RKO (cell line): ENCODE measurements around the gene COTL1.
"Not testable (repeated sequence)": the region's sequence is repeated elsewhere in the genome, so short reads cannot be mapped to it uniquely, and the experiment has no call there.

Experiments
- DNase-seq: peaks from one replicate; pipeline ENCODE4 v3.0.0-alpha.2; 2016; ENCODE audit warnings: low spot score

Gene COTL1

DNA sequence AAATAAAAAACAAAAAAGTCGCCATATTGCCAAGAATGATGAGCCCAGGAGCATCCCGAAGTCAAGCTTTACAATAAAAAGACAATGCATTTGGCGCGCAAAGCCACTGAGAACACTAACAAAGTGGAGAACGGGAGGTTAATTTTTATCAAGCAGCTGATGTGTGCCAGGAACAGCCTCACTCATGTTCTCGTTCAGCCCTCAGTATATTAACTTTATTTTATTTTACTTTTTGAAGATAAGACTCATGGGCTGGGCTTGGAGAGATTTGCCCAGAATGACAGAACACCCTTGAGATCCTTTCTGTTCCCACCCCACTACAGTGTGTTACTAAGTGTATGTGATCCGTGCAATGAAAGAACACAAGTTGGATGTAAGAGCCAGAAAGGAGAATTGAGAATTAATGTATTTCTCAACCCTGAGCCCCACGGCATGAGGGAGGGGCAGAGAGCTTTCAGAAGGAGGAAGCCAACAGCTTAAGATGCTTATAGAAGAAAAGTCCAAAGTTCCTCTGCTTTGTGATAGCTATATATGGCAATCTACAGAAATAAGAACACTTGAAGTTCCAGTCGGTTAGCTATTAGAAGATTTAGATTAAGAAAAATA lies 48.4 kb downstream of the COTL1 start:
- DNase-seq, result no peak

DNA sequence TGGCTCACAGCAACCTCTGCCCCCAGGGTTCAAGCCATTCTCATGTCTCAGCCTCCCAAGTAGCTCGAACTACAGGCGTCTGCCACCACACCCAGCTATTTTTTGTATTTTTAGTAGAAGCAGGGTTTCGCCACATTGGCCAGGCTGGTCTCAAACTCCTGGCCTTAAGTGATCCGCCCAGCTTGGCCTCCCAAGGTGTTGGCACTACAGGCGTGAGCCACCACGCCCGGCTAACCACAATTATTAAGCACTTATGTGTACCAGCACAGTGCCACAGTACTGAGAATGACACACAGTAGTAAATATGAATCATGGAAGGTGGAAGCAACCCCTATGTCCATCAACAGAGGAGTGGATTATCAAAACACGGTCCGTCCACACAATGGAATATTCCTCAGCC lies 49.8 kb downstream of the COTL1 start:
- DNase-seq, result no peak

GRCh38 chr16:84567286-84567962 lies 50.5 kb downstream of the COTL1 start:
- DNase-seq, result no peak

- no peak for DNase-seq
These were observed 51.2 kb downstream of the COTL1 start for GRCh38 chr16:84566545-84567257.

DNA sequence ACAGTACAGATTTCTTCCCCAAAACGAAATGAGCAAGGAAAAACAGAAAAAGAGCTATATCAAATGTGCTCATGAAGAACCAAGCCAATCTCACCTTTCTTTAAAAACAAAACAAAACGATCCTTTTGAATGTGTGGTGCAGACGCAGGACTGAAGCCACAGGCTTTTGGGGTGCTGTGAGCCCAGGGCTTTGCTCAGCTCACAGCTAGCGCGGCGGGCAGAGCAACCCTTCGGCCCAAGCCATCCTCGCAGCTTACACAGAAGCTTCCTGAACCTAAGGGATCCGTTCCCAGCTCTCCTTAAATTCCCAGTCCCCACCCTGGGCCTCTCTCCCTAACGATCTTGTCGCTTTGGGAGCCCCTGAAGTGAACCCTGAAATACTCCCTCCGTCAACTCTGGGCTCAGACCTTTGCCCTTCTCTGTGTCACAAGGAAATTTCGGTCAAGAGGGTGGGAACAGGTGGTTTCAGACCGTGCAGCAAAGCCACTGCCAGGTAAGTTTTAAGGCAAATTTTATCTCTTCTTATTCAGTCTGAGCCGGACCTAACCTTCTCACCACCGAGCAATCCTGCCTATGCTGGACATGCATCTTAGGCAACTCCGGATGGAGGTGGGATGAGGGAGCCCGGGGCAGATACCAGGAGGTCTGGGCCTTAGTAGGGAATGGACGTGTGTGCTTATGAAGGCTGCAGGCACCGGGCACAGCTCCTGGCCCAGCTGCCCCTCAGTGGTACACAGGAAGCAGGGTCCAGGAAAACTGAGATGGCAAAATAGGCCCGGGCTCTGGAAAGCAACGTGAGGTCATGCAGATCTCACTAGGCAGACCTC lies 52.0 kb downstream of the COTL1 start:
- DNase-seq, result no peak

GRCh38 chr16:84563786-84564420 lies 54.0 kb downstream of the COTL1 start:
- DNase-seq, result no peak

DNA sequence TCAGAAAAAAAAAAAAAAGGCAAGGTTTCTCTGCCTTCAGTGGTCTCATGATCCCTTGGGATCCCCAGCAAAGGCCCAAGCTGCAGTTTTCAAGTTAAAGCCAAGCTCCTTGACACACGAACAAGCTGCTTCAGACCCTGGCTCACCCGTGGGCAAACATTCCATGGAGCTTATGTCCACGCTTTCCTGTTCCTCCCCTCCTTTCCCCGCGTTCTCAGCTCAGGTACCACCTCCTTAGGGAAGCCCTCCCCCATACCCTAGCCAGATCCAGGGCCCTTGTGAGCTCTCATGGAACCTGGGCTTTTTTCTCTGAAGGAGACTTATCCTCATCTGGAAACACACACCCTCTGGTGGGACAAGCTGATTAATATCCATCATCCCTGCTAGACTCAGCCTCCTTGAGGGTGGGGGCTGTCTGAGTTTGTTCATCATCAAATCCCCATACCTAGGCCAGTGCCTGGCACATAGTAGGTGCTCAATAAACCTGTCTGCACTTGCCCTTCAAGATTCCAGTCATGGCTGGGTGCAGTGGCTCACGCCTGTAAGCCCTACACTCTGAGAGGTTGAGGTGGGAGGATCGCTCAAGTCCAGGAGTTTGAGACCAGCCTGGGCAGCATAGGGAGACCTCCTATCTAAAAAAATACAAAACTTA lies 54.7 kb downstream of the COTL1 start:
- DNase-seq, result no peak

DNA sequence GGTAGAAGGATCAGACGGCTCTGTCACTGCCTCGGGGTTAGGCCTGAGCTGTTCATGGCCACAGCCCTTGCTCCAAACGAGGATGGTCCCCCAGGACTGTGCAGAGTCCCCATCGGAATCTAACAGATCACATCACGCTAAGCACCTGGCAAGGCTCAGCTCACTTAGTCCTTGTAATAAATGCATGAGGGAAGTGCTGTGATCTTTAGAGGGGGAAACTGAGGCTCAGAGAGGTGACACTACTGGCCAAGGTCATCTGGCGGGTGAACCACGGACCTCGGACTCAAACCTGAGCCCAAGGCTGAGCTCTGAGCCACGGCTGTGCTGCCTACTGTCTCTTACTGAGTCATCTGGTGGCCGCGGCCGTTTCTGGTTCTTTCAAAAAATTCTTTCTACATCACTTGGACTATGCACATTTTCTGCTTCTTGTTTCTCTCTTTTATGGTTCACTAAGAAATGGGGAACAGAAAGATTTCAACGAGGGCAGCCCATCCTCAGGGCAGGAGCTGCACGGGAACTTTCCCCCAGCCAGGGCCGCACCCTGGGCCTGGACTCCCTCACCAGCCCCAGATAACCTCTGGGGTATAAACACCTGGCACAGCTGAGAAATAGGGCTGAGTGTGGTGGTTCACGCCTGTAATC lies 55.6 kb downstream of the COTL1 start:
- DNase-seq, result no peak

GRCh38 chr16:84561291-84561690 lies 56.6 kb downstream of the COTL1 start:
- no peak for DNase-seq

DNA sequence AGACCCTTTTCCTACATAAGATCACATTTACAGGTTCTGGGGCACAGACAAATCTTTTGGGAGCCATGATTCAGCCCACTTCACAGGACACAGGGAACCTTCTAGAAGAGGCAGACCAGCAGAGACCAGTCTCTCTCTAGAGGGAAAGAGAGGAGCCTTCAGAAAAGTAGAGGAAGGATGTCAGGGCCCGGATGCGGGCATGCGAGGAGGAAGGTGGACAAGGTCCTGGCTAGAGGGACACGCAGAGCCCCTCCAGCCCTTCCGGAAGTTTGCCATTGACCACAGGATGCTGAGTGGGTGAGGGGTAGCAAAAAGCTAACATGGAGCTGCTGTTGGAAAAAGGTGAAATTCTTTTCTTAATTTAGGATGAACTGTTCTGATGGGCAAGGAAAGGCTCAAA lies 57.6 kb downstream of the COTL1 start:
- no peak for DNase-seq

DNA sequence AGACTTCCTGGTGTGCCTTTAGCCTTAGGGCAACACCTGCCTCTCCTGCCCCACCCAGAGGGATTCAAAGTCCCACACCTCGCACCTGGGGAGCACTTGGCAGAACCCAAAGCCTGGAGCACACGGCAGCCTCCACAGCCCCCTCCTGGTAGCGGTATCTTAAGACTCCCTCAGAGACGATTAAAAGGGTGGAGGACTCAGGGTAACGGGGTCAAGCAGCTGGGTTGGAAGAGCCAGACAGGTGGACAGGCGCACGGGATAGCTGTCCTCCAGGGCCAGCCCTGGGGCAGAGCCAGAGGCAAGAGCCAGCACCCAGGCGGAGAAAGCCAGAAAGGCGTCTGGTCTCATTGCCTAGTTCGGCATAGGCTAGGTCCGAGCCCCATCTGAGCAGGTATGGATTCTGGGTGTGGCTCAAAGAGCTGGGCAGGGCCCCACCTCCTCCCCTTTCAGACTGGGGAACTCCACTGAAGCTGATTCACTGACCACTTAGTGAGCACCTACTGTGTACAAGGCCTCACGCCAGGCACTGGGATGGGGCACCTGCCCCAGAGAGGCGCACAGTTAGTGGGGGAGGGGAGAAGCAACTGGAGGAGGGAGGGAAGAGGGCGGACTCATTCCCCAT lies 58.5 kb downstream of the COTL1 start:
- DNase-seq, result no peak

GRCh38 chr16:84558850-84559249 lies 59.0 kb downstream of the COTL1 start:
- DNase-seq, result not testable (repeated sequence)

DNA sequence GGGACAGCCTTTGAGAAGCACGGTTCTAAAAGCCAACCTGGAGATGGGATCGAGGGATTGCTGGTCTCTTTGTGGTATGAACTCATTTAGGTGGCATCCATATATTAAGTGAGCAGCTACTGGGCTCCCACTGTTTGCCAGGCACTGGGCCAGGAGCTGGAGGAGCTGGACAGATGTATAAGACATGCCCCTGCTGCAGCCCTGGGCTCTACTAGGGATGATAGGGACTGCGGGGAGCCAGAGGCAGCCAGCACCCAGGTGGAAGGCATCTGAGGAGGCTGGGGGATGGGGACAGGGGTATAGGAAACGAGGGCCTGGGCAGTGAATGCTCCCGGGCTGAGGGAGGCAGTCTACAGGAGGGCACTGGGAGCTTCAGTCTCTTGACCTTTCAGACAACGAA lies 60.4 kb downstream of the COTL1 start:
- no peak for DNase-seq

- no peak for DNase-seq
These were observed 60.8 kb downstream of the COTL1 start for GRCh38 chr16:84557059-84557458.

DNA sequence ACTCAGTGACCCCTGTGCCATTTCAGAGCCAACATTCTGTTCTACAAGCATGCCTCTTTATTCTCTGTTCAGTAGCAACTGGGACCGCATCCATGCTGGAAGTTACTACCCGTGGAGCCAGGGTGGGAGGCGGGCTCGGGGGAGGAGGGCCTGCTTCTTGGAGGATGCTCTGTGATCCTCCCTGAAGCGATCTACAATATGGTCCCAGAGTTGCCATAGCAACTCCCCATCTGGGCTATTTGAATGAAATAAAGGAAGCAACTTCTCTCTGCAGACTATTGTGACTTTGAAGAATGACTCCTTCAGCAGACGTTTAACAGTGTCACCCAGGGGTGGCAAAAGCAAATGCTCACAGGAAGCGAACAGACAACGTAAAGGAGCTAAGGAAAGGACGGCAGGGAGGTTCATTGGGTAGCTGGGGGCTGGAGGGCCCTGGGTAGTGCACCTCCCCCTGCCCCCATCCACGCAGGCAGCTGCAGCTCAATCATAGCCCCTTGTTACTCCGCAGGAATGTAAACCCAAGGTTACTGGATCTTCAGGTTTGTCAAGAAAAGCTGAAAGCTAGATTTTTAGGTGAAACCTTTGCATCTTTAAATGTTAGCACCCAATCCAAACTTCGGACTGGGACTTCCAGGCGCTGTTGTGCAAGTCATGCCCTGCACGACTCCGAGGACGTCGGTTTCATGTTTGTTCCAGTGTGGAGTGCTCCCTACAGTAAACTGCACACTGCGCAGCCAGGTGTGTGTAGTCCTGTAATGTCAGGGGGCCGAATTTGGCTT lies 62.3 kb downstream of the COTL1 start:
- DNase-seq, result no peak

DNA sequence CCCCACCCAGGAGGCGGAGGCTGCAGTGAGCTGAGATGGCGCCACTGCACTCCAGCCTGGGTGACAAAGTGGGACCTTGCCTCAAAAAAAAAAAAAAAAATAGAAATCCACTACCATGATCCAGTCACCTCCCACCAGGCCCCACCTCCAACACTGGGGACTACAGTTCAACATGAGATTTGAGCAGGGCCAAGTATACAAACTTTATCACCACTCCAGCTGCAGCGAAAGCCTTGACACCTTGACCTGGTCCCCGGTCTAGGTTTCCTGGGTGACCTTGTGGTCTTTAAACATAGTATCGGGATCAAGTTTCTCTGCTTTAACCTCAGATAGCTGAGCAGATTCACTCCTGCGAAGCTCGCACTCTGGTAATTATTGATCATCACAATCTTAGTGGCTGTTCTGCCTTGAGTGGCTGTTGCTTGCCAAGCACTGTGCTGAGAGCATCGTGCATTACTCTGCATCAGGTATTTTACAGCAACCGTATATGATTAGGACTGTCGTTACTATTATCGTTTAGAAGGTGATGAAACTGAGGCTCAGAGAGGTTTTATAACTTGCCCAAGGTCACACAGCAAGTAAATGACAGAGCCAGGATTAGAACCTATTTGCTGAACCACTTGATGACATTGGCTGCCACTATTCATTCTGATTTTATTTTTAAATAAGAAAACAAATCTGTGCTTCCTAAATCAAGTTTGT lies 63.1 kb downstream of the COTL1 start:
- no peak for DNase-seq

- DNase-seq, result no peak
These were observed 63.9 kb downstream of the COTL1 start for GRCh38 chr16:84553873-84554399.

- DNase-seq, result no peak
These were observed 65.7 kb downstream of the COTL1 start for GRCh38 chr16:84552135-84552534.

DNA sequence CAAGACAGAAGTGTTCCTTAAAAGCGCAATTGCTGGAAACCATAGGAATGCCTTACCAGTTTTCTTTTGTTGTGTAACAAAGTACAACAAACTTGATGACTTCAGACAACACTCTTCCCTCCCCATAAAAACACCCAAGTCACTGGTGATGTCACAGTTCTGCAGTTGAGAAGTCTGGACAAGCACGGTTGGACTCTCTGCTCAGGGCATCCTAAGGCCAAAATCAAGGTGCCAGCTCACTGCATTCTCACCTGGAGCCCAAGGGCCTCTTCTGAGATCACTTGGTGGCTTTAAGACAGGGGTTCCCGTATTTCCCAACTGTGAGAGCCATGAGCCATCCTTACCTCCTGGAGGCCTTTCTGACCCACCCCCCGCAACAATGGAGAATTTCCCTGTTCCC lies 67.8 kb downstream of the COTL1 start:
- DNase-seq, result no peak
